OCI-LY1 (cell line): Measurements from ENCODE around the gene HIC1.

Source experiments
- H2AFZ ChIP-seq: fragments of 200-600 bp; sonication (generic), shearing (Covaris generic); 2 replicates; pipeline ENCODE4 v1.6.0; 2014; ENCODE audit warnings: antibody characterized with exemption, mild to moderate bottlenecking, low read length
- H3F3A ChIP-seq: fragments of 200-600 bp; sonication (generic), shearing (Covaris generic); 2 replicates; pipeline ENCODE4 v1.6.0; 2014; ENCODE audit warnings: mild to moderate bottlenecking, antibody characterized with exemption, low read length, moderate library complexity; ENCODE audit not compliant: insufficient read depth
- H3K27ac ChIP-seq: fragments of 200-600 bp; sonication (generic); 2 replicates; pipeline ENCODE4 v1.5.1; 2014; ENCODE audit warnings: low read length, mixed run types, mild to moderate bottlenecking, low read depth; ENCODE audit not compliant: poor library complexity, severe bottlenecking
- H3K27me3 ChIP-seq: fragments of 200-600 bp; sonication (generic); 2 replicates; pipeline ENCODE4 v1.6.0; 2014; ENCODE audit warnings: antibody characterized with exemption, mild to moderate bottlenecking, low read length, moderate library complexity; ENCODE audit not compliant: insufficient read depth
- H3K36me3 ChIP-seq: fragments of 200-600 bp; sonication (generic); 2 replicates; pipeline ENCODE4 v1.6.1; 2014; ENCODE audit warnings: mild to moderate bottlenecking, antibody characterized with exemption, low read length, moderate library complexity, mixed read lengths; ENCODE audit not compliant: insufficient read depth
- H3K4me1 ChIP-seq: fragments of 200-600 bp; sonication (generic); 2 replicates; pipeline ENCODE4 v1.5.1; 2014; ENCODE audit warnings: mild to moderate bottlenecking, low read length, moderate library complexity; ENCODE audit not compliant: insufficient read depth, severe bottlenecking
- H3K4me2 ChIP-seq: fragments of 200-600 bp; sonication (generic), shearing (Covaris generic); 2 replicates; pipeline ENCODE4 v1.6.1; 2014; ENCODE audit warnings: low read length
- H3K4me3 ChIP-seq: fragments of 200-600 bp; sonication (generic); 2 replicates; pipeline ENCODE4 v1.5.1; 2014; ENCODE audit warnings: low read length, low read depth, mild to moderate bottlenecking, mixed read lengths; ENCODE audit not compliant: poor library complexity, severe bottlenecking
- H3K79me2 ChIP-seq: fragments of 200-600 bp; shearing (Covaris generic); 2 replicates; pipeline ENCODE4 v1.6.1; 2016; ENCODE audit warnings: mixed run types, low read length, mixed read lengths; ENCODE audit not compliant: insufficient read depth
- H3K9ac ChIP-seq: fragments of 200-600 bp; sonication (generic), shearing (Covaris generic); 2 replicates; pipeline ENCODE4 v1.6.1; 2014; ENCODE audit warnings: mild to moderate bottlenecking, low read length, mixed read lengths
- H3K9me2 ChIP-seq: fragments of 200-600 bp; sonication (generic), shearing (Covaris generic); 2 replicates; pipeline ENCODE4 v1.6.1; 2014; ENCODE audit warnings: low read depth, mild to moderate bottlenecking, low read length, mixed read lengths
- H3K9me3 ChIP-seq: fragments of 200-600 bp; shearing (Covaris generic); 2 replicates; pipeline ENCODE4 v1.6.1; 2014; ENCODE audit warnings: low read length, mixed read lengths
- H4K20me1 ChIP-seq: fragments of 200-600 bp; sonication (generic), shearing (Covaris generic); 2 replicates; pipeline ENCODE4 v1.6.0; 2016; ENCODE audit warnings: mild to moderate bottlenecking, low read length; ENCODE audit not compliant: insufficient read depth
- EZH2 ChIP-seq: fragments of 200-600 bp; sonication (generic), shearing (Covaris generic); IDR thresholded peaks from 2 replicates; pipeline ENCODE4 v1.8.0; 2017; ENCODE audit warnings: borderline replicate concordance, mixed run types, mild to moderate bottlenecking, antibody characterized with exemption, low read length, moderate library complexity, mixed read lengths
- TF ChIP-seq, protein P1 (sequence below): fragments of 200-600 bp; sonication (generic), shearing (Covaris generic); IDR thresholded peaks from 2 replicates; pipeline ENCODE4 v1.5.1; 2017; ENCODE audit warnings: mild to moderate bottlenecking, antibody characterized with exemption, low read length, moderate library complexity, mixed read lengths

HIC1 gene

GRCh38 chr17:2053380-2054261, 1.3 kb upstream of the HIC1 start:
- H3K36me3 ChIP-seq, result no peaks in the 10 kb centered on the region
- no peak overlapping the region for H2AFZ ChIP-seq
- H3K9me3 ChIP-seq, result no peaks in the 10 kb centered on the region
- H3K4me3 ChIP-seq, result peak overlapping the region; percentile 67
- no peak overlapping the region for H3K27ac ChIP-seq
- H3K9ac ChIP-seq, result peak overlapping the region; percentile 41; the same call in 1 of the 2 replicates
- H3K27me3 ChIP-seq, result no peaks in the 10 kb centered on the region
- no peaks in the 10 kb centered on the region for H4K20me1 ChIP-seq
- no peaks in the 10 kb centered on the region for H3K79me2 ChIP-seq
- peak overlapping the region; percentile 77 for H3K4me2 ChIP-seq
- no peak for TF ChIP-seq EZH2
- TF ChIP-seq, protein P1, sequence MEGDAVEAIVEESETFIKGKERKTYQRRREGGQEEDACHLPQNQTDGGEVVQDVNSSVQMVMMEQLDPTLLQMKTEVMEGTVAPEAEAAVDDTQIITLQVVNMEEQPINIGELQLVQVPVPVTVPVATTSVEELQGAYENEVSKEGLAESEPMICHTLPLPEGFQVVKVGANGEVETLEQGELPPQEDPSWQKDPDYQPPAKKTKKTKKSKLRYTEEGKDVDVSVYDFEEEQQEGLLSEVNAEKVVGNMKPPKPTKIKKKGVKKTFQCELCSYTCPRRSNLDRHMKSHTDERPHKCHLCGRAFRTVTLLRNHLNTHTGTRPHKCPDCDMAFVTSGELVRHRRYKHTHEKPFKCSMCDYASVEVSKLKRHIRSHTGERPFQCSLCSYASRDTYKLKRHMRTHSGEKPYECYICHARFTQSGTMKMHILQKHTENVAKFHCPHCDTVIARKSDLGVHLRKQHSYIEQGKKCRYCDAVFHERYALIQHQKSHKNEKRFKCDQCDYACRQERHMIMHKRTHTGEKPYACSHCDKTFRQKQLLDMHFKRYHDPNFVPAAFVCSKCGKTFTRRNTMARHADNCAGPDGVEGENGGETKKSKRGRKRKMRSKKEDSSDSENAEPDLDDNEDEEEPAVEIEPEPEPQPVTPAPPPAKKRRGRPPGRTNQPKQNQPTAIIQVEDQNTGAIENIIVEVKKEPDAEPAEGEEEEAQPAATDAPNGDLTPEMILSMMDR, result peak; percentile 77
- H3F3A ChIP-seq, result no peaks in the 10 kb centered on the region
- no peaks in the 10 kb centered on the region for H3K9me2 ChIP-seq
- peaks cover 51% of the 10 kb centered on the region for H3K4me1 ChIP-seq

DNA sequence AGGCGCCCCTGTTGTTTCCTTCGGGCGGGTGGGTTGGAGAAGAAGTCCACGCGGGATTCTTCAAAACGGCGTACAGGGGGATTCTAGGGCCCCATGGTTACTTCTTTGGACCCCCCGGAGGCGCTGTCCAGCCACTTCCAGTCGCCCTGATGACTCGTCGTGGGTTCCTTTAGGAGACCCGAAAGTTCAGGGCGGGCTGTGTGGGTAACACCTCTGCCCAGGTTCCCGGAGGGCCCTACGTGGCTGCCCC, 716 bp upstream of the HIC1 start:
- H3K9ac ChIP-seq, result peak overlapping the region; percentile 41; the same call in 1 of the 2 replicates
- no peaks in the 10 kb centered on the region for H3K27me3 ChIP-seq
- peak overlapping the region; percentile 77 for H3K4me2 ChIP-seq
- no peaks in the 10 kb centered on the region for H3K9me3 ChIP-seq
- no peaks in the 10 kb centered on the region for H3K36me3 ChIP-seq
- H4K20me1 ChIP-seq, result no peaks in the 10 kb centered on the region
- H3K4me1 ChIP-seq, result peaks cover 54% of the 10 kb centered on the region
- no peaks in the 10 kb centered on the region for H3K79me2 ChIP-seq
- H3F3A ChIP-seq, result no peaks in the 10 kb centered on the region
- H3K4me3 ChIP-seq, result peak overlapping the region; percentile 67
- no peak overlapping the region for H3K27ac ChIP-seq
- no peak overlapping the region for H2AFZ ChIP-seq
- TF ChIP-seq, protein P1, result no peak
- TF ChIP-seq EZH2, result no peak
- H3K9me2 ChIP-seq, result no peaks in the 10 kb centered on the region

DNA sequence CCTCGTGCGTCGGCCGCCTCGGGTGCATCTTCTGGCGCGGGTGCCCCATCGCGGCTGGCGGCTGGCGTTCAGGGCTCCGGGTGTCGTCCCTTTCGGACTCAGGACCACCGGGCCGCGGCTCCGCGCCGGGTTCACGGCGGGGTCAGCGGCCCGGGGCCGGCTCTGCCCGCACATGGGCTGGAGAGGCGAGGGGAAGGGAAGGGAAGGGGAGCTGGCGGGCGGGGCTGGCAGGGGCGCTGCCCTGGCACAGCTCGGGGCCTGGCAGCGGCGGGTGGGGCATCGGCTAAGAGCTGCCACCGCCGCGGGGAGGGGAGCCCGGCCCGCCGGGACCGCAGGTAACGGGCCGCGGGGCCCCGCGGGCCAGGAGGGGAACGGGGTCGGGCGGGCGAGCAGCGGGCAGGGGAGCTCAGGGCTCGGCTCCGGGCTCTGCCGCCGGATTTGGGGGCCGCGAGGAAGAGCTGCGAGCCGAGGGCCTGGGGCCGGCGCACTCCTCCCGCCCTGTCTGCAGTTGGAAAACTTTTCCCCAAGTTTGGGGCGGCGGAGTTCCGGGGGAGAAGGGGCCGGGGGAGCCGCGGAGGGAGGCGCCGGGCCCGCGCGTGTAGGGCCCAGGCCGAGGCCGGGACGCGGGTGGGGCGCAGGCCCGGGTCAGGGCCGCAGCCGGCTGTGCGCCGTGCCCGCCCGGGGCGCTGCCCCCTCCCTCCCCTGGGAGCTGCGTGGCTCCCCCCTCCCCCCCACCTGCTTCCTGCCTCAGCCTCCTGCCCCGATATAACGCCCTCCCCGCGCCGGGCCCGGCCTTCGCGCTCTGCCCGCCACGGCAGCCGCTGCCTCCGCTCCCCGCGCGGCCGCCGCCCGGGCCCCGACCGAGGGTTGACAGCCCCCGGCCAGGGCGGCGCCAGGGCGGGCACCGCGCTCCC, 646 bp downstream of the HIC1 start:
- no peaks in the 10 kb centered on the region for H4K20me1 ChIP-seq
- H3K79me2 ChIP-seq, result no peaks in the 10 kb centered on the region
- no peak overlapping the region for H2AFZ ChIP-seq
- peak overlapping the region; percentile 77 for H3K4me2 ChIP-seq
- no peaks in the 10 kb centered on the region for H3K9me2 ChIP-seq
- H3K9ac ChIP-seq, result peak overlapping the region; percentile 34; the same call in 1 of the 2 replicates
- H3K27me3 ChIP-seq, result no peaks in the 10 kb centered on the region
- peak overlapping the region; percentile 67 for H3K4me3 ChIP-seq
- no peaks in the 10 kb centered on the region for H3F3A ChIP-seq
- no peaks in the 10 kb centered on the region for H3K9me3 ChIP-seq
- no peaks in the 10 kb centered on the region; the same call in 1 of the 2 replicates for H3K36me3 ChIP-seq
- H3K27ac ChIP-seq, result no peak overlapping the region
- peaks cover 51% of the 10 kb centered on the region for H3K4me1 ChIP-seq
- no peak for TF ChIP-seq EZH2
- TF ChIP-seq, protein P1, result no peak
